ENCODE data around the gene OTP.
"Not testable (repeated sequence)": the region's sequence is repeated elsewhere in the genome, so short reads cannot be mapped to it uniquely, and the experiment has no call there.

OTP gene

GRCh38 chr5:77638763-77639671 lies 504 bp upstream of the OTP start:
- no peak for DNase-seq

GRCh38 chr5:77637170-77637997 lies 1.1 kb downstream of the OTP start:
- no peak for DNase-seq

- DNase-seq: no peak
These were observed 1.8 kb downstream of the OTP start for GRCh38 chr5:77636641-77637169.

- DNase-seq: no peak
These were observed 2.4 kb downstream of the OTP start for GRCh38 chr5:77635917-77636640.

- DNase-seq: no peak
These were observed 3.2 kb downstream of the OTP start for GRCh38 chr5:77635067-77635916.

- DNase-seq: no peak
These were observed 4.8 kb downstream of the OTP start for GRCh38 chr5:77633709-77634108.

- no peak for DNase-seq
These were observed 5.3 kb downstream of the OTP start for GRCh38 chr5:77633207-77633675.

GRCh38 chr5:77632526-77633206 lies 5.8 kb downstream of the OTP start:
- DNase-seq: no peak

GRCh38 chr5:77630114-77630680 lies 8.3 kb downstream of the OTP start:
- peak; percentile 79 to 80 for DNase-seq

- DNase-seq: no peak
These were observed 8.9 kb downstream of the OTP start for GRCh38 chr5:77629509-77630113.

GRCh38 chr5:77628840-77629508 lies 9.5 kb downstream of the OTP start:
- DNase-seq: no peak

- DNase-seq: no peak
These were observed 10.4 kb downstream of the OTP start for GRCh38 chr5:77627869-77628674.

GRCh38 chr5:77623203-77623740 lies 15.2 kb downstream of the OTP start:
- DNase-seq: no peak

- no peak for DNase-seq
These were observed 17.1 kb downstream of the OTP start for GRCh38 chr5:77621440-77621839.

GRCh38 chr5:77620405-77620804 lies 18.1 kb downstream of the OTP start:
- DNase-seq: no peak

GRCh38 chr5:77616920-77617319 lies 21.6 kb downstream of the OTP start:
- DNase-seq: no peak

GRCh38 chr5:77608927-77609326 lies 29.6 kb downstream of the OTP start:
- not testable (repeated sequence) for DNase-seq

GRCh38 chr5:77607324-77607723 lies 31.2 kb downstream of the OTP start:
- no peak for DNase-seq

- no peak for DNase-seq
These were observed 32.2 kb downstream of the OTP start for GRCh38 chr5:77606279-77606678.

All from Kasumi-1 (cell line).